Measurements from ENCODE around the gene TPPP3.
"Not testable (repeated sequence)": the region's sequence is repeated elsewhere in the genome, so short reads cannot be mapped to it uniquely, and the experiment has no call there.

TPPP3 gene

GRCh38 chr16:67389911-67390815, 3.1 kb downstream of the TPPP3 start:
- DNase-seq (ENCODE audit: low spot score), result no peak

GRCh38 chr16:67388591-67388990, 4.7 kb downstream of the TPPP3 start:
- no peak for DNase-seq (ENCODE audit: low spot score)

- no peak for DNase-seq (ENCODE audit: low spot score)
Measured at GRCh38 chr16:67388191-67388590, 5.1 kb downstream of the TPPP3 start.

GRCh38 chr16:67387479-67388079, 5.7 kb downstream of the TPPP3 start:
- no peak for DNase-seq (ENCODE audit: low spot score)

GRCh38 chr16:67386861-67387455, 6.3 kb downstream of the TPPP3 start:
- DNase-seq (ENCODE audit: low spot score), result no peak

GRCh38 chr16:67384778-67385510, 8.4 kb downstream of the TPPP3 start:
- DNase-seq (ENCODE audit: low spot score), result no peak

- DNase-seq (ENCODE audit: low spot score), result no peak
Measured at GRCh38 chr16:67383284-67383683, 10.0 kb downstream of the TPPP3 start.

- no peak for DNase-seq (ENCODE audit: low spot score)
Measured at GRCh38 chr16:67378642-67379041, 14.7 kb downstream of the TPPP3 start.

- DNase-seq (ENCODE audit: low spot score), result not testable (repeated sequence)
Measured at GRCh38 chr16:67376012-67376411, 17.3 kb downstream of the TPPP3 start.

GRCh38 chr16:67372664-67373063, 20.6 kb downstream of the TPPP3 start:
- no peak for DNase-seq (ENCODE audit: low spot score)

GRCh38 chr16:67370661-67371060, 22.6 kb downstream of the TPPP3 start:
- no peak for DNase-seq (ENCODE audit: low spot score)

- no peak for DNase-seq (ENCODE audit: low spot score)
Measured at GRCh38 chr16:67364600-67365235, 28.6 kb downstream of the TPPP3 start.

- DNase-seq (ENCODE audit: low spot score), result no peak
Measured at GRCh38 chr16:67361038-67361437, 32.3 kb downstream of the TPPP3 start.

- DNase-seq (ENCODE audit: low spot score), result not testable (repeated sequence)
Measured at GRCh38 chr16:67359540-67360269, 33.6 kb downstream of the TPPP3 start.

GRCh38 chr16:67357561-67357960, 35.7 kb downstream of the TPPP3 start:
- DNase-seq (ENCODE audit: low spot score), result no peak

GRCh38 chr16:67356396-67356795, 36.9 kb downstream of the TPPP3 start:
- no peak for DNase-seq (ENCODE audit: low spot score)

GRCh38 chr16:67352463-67352862, 40.8 kb downstream of the TPPP3 start:
- not testable (repeated sequence) for DNase-seq (ENCODE audit: low spot score)

- DNase-seq (ENCODE audit: low spot score), result no peak
Measured at GRCh38 chr16:67350324-67350723, 43.0 kb downstream of the TPPP3 start.

- DNase-seq (ENCODE audit: low spot score), result no peak
Measured at GRCh38 chr16:67349172-67349571, 44.1 kb downstream of the TPPP3 start.

- DNase-seq (ENCODE audit: low spot score), result no peak
Measured at GRCh38 chr16:67346341-67346740, 47.0 kb downstream of the TPPP3 start.

GRCh38 chr16:67345401-67345800, 47.9 kb downstream of the TPPP3 start:
- DNase-seq (ENCODE audit: low spot score), result no peak

All from COLO829 (cell line).